ENCODE measurements around the gene ARNT2. TPM values are rescaled to one million over a fixed set of nuclear protein-coding genes. Genes with fewer than 3 reads are reported as not detected.

The ARNT2 gene
- total RNA-seq, 1 donor from 2014 or later = 35.7 TPM

- Mint-ChIP-seq H3K36me3 (ENCODE audit: unreplicated experiment) (peaks cover 23% of the 10 kb centered on the region), H3K9me3 (ENCODE audit: unreplicated experiment) (peaks cover 6% of the 10 kb centered on the region), H3K4me3 (ENCODE audit: unreplicated experiment) (no peak overlapping the region), H3K27ac (ENCODE audit: unreplicated experiment) (no peak overlapping the region), H3K4me1 (ENCODE audit: low read depth, unreplicated experiment) (no peaks in the 10 kb centered on the region), H3K27me3 (ENCODE audit: unreplicated experiment) (peaks cover 1% of the 10 kb centered on the region)
- TF ChIP-seq CTCF (IDR thresholded peaks at IDR 0.05; ENCODE audit: partially characterized antibody, unreplicated experiment) = no peak
- no peak for DNase-seq
Measured at GRCh38 chr15:80536716-80537115, 132.5 kb downstream of the ARNT2 start.

- Mint-ChIP-seq H3K4me1 (ENCODE audit: low read depth, unreplicated experiment) (no peaks in the 10 kb centered on the region), H3K36me3 (ENCODE audit: unreplicated experiment) (no peaks in the 10 kb centered on the region), H3K27me3 (ENCODE audit: unreplicated experiment) (no peaks in the 10 kb centered on the region), H3K9me3 (ENCODE audit: unreplicated experiment) (peaks cover 2% of the 10 kb centered on the region), H3K4me3 (ENCODE audit: unreplicated experiment) (no peak overlapping the region), H3K27ac (ENCODE audit: unreplicated experiment) (no peak overlapping the region)
- no peak for DNase-seq
- TF ChIP-seq CTCF (IDR thresholded peaks at IDR 0.05; ENCODE audit: partially characterized antibody, unreplicated experiment) = no peak
Measured at GRCh38 chr15:80545078-80545477, 140.9 kb downstream of the ARNT2 start.

- H3K4me3 Mint-ChIP-seq (ENCODE audit: unreplicated experiment) = no peak overlapping the region
- no peaks in the 10 kb centered on the region for H3K4me1 Mint-ChIP-seq (ENCODE audit: low read depth, unreplicated experiment)
- H3K27ac Mint-ChIP-seq (ENCODE audit: unreplicated experiment) = no peak overlapping the region
- no peak for DNase-seq
- TF ChIP-seq CTCF (IDR thresholded peaks at IDR 0.05; ENCODE audit: partially characterized antibody, unreplicated experiment) = no peak
- no peaks in the 10 kb centered on the region for H3K27me3 Mint-ChIP-seq (ENCODE audit: unreplicated experiment)
- peaks cover 2% of the 10 kb centered on the region for H3K9me3 Mint-ChIP-seq (ENCODE audit: unreplicated experiment)
- no peaks in the 10 kb centered on the region for H3K36me3 Mint-ChIP-seq (ENCODE audit: unreplicated experiment)
Measured at GRCh38 chr15:80547264-80547663, 143.1 kb downstream of the ARNT2 start.

GRCh38 chr15:80549191-80549590, 145.0 kb downstream of the ARNT2 start:
- Mint-ChIP-seq H3K27me3 (ENCODE audit: unreplicated experiment) (no peaks in the 10 kb centered on the region), H3K4me3 (ENCODE audit: unreplicated experiment) (no peak overlapping the region), H3K36me3 (ENCODE audit: unreplicated experiment) (no peaks in the 10 kb centered on the region), H3K27ac (ENCODE audit: unreplicated experiment) (no peak overlapping the region), H3K9me3 (ENCODE audit: unreplicated experiment) (no peaks in the 10 kb centered on the region), H3K4me1 (ENCODE audit: low read depth, unreplicated experiment) (no peaks in the 10 kb centered on the region)
- TF ChIP-seq CTCF (IDR thresholded peaks at IDR 0.05; ENCODE audit: partially characterized antibody, unreplicated experiment) = no peak
- no peak for DNase-seq

- DNase-seq = no peak
- Mint-ChIP-seq H3K27me3 (ENCODE audit: unreplicated experiment) (no peaks in the 10 kb centered on the region), H3K9me3 (ENCODE audit: unreplicated experiment) (no peaks in the 10 kb centered on the region), H3K4me1 (ENCODE audit: low read depth, unreplicated experiment) (no peaks in the 10 kb centered on the region), H3K36me3 (ENCODE audit: unreplicated experiment) (no peaks in the 10 kb centered on the region), H3K4me3 (ENCODE audit: unreplicated experiment) (no peak overlapping the region), H3K27ac (ENCODE audit: unreplicated experiment) (no peak overlapping the region)
- TF ChIP-seq CTCF (IDR thresholded peaks at IDR 0.05; ENCODE audit: partially characterized antibody, unreplicated experiment) = no peak
Measured at GRCh38 chr15:80549654-80550053, 145.5 kb downstream of the ARNT2 start.
